Activated T-helper 1 cell treated with Interleukin-2 at 50 U/mL for 16 hours (primary cell): ENCODE data around the gene MOB3A.

ENCODE experiments used
- DNase-seq: peaks from one replicate; pipeline ENCODE4 v3.0.0-alpha.2; 2020; ENCODE audit warnings: low read depth

The MOB3A gene

DNA sequence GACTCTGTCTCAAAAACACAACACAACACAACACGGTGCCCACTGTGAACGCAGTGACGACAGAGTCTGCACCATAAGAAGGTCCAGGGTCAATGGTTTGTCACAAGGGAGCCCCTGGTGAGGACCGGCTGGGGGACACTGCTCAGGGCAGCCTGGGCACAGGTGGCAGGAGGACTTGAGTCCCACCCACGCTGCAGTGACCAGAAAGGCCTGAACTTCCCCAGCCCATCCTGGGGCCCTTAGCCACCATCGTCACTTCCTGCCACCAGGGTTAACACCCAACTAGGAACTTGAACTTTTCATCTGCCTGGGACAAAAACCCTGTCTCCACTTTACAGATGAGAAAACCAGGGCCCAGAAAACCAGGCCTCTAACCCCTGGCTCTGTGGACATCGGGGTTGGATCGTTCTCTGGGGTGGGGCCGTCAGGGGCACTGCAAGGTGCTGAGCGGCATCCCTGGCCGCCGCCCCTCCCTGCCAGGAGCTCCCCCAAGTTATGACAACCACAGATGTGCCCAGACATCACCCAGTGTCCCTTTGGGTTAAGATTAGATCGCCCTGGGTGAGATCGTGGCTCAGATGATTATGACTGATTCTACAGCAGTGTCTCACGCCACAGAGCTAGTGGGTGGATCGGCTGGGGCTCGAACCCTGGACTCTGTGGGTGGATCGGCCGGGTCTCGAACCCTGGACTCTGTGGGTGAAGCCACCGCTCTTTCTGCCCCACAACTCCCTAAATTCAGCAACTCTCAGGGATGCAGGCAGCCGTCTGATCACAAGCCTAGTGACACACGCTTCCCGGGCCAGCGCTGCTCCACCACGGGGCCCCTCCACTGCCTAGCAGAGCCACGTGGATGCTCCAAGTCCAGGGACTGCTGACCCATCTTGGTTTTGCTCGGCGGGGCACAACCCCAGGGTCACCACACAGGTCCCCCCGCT, 14.0 kb downstream of the MOB3A start:
- no peak for DNase-seq

DNA sequence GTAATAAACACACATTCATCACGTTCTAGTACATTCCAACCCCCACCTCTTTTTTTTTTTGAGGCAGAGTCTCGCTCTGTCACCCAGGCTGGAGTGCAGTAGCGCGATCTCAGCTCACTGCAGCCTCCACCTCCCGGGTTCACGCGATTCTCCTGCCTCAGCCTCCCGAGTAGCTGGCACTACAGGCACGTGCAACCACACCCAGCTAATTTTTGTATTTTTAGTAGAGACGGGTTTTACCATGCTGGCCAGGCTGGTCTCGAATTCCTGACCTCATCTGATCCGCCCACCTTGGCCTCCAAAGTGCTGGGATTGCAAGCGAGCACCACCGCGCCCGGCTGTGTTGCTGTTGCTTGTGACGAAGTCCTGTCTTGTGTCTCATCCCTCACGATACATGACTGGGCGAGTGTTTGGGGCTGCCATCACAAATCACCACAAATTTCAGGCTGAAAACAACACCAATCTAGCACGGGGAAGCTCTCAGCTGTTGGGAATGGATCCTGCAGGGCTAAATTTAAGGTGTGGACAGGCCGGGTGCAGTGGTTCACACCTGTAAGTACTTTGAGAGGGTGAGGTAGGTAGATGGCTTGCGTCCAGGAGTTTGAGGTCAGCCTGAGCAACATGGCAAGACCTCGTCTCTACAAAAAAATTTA, 15.7 kb downstream of the MOB3A start:
- DNase-seq, result no peak

- no peak for DNase-seq
Measured at GRCh38 chr19:2079865-2080301, 16.2 kb downstream of the MOB3A start.

DNA sequence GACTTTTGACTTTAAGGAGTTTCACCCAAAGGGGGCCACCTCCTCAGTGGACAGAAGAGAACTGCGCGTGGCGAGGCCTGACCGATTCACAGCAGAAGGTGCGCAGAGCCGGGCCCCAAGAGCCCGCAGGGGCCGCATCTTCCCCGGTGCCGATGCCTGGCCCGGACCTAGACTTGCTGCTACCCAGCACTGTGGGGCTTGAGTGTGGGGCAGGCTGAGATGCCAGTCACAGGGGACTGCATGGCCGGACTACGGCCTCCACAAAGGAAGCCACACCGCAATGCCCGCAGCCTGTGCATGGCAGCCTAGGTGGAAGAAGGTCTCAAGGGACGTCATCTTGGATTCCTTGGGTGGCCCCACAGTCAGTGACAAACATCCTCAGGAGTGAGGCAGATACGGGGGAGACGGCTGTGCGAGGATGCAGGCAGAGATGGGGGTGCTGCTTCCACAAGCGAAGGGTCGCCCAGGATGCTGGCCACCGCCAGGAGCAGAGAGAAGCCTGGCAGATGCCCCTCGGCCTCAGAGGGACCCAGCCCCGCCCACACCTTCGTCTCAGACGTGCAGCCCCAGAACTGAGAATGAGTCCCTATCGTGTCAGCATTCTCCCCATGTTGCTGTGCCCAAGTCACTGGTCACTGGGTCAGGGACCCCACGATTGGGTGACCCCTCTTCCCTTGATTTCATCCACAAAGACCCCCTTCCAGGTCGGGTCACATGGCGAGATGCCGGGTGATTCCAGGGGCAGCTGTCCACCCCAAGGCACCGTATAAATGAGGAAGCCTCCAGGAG, 16.9 kb downstream of the MOB3A start:
- no peak for DNase-seq

GRCh38 chr19:2077833-2078619, 18.1 kb downstream of the MOB3A start:
- no peak for DNase-seq

GRCh38 chr19:2077398-2077797, 18.7 kb downstream of the MOB3A start:
- no peak for DNase-seq

- DNase-seq, result no peak
Measured at GRCh38 chr19:2076526-2076944, 19.6 kb downstream of the MOB3A start.

GRCh38 chr19:2072757-2073551, 23.2 kb downstream of the MOB3A start:
- no peak for DNase-seq

DNA sequence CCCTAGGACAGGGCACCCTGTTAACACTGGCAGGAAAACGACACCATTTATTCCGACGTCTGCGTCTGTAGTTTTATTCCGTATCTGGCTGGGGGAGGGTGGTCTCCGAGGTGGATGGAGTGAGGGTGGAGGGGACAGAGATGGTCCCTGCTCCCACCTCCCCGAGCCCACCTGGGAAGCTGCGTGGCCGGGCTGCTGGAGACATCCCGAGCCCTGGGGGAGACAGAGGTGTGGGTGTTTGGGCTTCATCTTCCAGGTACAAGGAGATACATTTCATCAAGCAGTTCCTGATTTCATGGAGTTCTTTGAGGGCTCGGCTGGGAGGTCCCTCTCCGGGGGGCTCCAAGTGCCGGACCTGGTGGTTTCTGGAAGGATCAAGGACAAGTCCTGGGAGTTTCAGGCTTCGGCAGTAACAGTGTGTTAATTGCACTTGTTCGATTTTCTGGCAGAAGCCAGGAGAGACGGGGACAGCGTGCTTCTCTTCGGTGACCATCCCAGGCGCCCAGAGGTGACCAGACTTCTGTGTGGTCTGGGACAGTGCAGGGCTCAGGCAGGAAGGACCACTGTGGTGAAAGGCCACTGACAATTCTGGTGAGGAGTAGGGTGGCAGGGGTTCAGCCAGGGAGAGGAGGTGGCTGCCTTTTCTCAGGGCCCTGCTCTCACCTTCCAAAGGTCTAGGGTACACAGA, 25.0 kb downstream of the MOB3A start:
- DNase-seq, result no peak

DNA sequence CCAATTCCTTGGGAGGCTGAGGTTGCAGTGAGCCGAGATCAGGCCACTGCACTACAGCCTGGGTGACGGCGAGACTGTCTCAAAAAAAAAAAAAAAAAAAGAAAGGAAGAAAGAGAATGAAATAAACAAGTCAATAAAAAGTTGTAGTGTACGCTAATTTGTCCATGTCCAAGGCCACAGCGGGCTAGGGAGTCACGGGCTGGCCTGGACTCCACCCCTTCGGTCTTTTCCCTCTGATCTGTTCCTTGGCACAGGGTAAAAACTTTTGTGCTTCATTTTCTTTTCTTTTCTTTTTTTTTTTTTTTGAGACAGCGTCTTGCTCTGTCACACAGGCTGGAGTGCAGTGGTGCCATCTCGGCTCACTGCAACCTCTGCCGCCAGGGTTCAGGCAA, 25.7 kb downstream of the MOB3A start:
- no peak for DNase-seq

GRCh38 chr19:2064788-2065524, 31.2 kb downstream of the MOB3A start:
- DNase-seq, result no peak

DNA sequence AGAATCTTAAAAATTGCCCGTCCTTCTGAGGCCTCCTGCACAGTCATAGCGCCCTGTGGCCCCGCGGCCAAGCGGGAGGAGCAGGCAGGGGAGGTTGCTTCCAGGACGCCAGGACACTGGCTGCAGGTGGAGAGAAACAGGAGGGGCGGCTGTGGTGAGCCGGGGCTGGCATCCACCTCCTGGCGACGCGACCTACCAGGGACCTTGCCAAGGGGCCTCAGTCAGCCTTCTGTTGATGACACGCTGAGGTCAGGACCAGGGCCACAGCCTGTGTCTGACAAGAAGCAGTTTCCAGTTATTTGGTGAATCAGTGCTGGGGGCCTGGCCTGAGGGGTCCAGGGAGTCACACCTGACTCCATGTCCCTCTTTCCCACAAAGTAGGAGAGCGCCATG, 31.7 kb downstream of the MOB3A start:
- DNase-seq, result no peak

DNA sequence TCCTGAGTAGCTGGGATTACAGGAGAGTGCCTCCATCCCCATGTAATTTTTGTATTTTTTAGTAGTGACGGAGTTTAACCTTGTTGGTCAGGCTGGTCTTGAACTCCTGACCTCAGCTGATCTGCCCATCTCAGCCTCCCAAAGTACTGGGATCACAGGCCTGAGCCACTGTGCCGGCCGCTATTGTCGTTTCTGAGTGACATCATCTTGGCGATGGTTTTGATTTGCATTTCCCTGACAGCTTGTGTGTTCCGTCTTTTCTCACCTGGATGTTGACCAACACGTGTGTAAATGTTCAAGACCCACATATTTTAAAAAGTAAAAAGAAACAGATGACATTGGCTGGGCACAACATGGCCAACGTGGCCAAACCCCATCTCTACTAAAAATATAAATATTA, 32.3 kb downstream of the MOB3A start:
- DNase-seq, result no peak

DNA sequence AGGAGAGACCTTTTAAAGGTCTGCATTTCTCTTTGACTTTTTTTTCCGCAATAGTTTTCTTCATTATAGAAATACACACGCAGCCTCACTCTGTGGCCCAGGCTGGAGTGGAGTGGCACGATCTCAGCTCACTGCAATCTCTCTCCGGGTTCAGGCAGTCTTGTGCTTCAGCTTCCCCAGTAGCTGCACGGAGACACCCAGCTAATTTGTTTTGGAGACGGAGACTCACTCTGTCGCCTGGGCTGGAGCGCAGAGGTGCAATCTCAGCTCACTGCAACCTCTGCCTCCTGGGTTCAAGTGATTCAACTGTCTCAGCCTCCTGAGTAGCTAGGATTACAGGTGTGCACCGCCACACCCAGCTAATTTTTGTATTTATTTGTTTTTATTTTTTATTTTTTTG, 33.4 kb downstream of the MOB3A start:
- no peak for DNase-seq

GRCh38 chr19:2062389-2062729, 33.8 kb downstream of the MOB3A start:
- DNase-seq, result no peak

GRCh38 chr19:2061495-2062388, 34.4 kb downstream of the MOB3A start:
- peak; percentile 99 for DNase-seq

GRCh38 chr19:2060884-2061494, 35.1 kb downstream of the MOB3A start:
- DNase-seq, result no peak
